C1 segment of cervical spinal cord (tissue), 14 donors: ENCODE results near the gene PYCR2.
"Not testable (repeated sequence)": the region's sequence is repeated elsewhere in the genome, so short reads cannot be mapped to it uniquely, and the experiment has no call there.

ENCODE experiments used
- DNase-seq, 14 donors: peaks; one replicate each; lab custom pipeline; 2025; lab: John Stamatoyannopoulos, UW

Gene PYCR2

GRCh38 chr1:225942574-225942973 is 18.5 kb upstream of the PYCR2 start:
- no peak for DNase-seq

GRCh38 chr1:225941942-225942222 is 17.8 kb upstream of the PYCR2 start:
- DNase-seq, result no peak

GRCh38 chr1:225941187-225941941 is 17.3 kb upstream of the PYCR2 start, which contains the start of gene LEFTY2:
TSS of gene LEFTY2 (minus strand) at chr1:225941220. CDS start at chr1:225941140, 80 bp downstream.
- no peak for DNase-seq

GRCh38 chr1:225940385-225941151 is 16.5 kb upstream of the PYCR2 start:
- no peak for DNase-seq

GRCh38 chr1:225939939-225940310 is 15.9 kb upstream of the PYCR2 start:
- not testable (repeated sequence) for DNase-seq

- not testable (repeated sequence) for DNase-seq
Measured at GRCh38 chr1:225939097-225939938, 15.3 kb upstream of the PYCR2 start.

- no peak for DNase-seq
Measured at GRCh38 chr1:225937048-225937968, 13.3 kb upstream of the PYCR2 start.

GRCh38 chr1:225936523-225936922 is 12.5 kb upstream of the PYCR2 start:
- DNase-seq, result no peak

GRCh38 chr1:225936086-225936485 is 12.0 kb upstream of the PYCR2 start:
- DNase-seq, result not testable (repeated sequence)

GRCh38 chr1:225934711-225935110 is 10.7 kb upstream of the PYCR2 start:
- no peak for DNase-seq

GRCh38 chr1:225933072-225933471 is 9.0 kb upstream of the PYCR2 start:
- no peak for DNase-seq

- DNase-seq, result no peak
Measured at GRCh38 chr1:225931270-225932136, 7.5 kb upstream of the PYCR2 start.

GRCh38 chr1:225930566-225930965 is 6.5 kb upstream of the PYCR2 start:
- DNase-seq, result no peak

GRCh38 chr1:225929462-225929861 is 5.4 kb upstream of the PYCR2 start:
- not testable (repeated sequence) for DNase-seq

- DNase-seq, result no peak
Measured at GRCh38 chr1:225928186-225929175, 4.4 kb upstream of the PYCR2 start.

GRCh38 chr1:225926551-225927113 is 2.6 kb upstream of the PYCR2 start:
- DNase-seq, result no peak

- no peak for DNase-seq
Measured at GRCh38 chr1:225923381-225923691, 714 bp downstream of the PYCR2 start.
